Adrenal gland (tissue), 19 donors: Measurements from ENCODE around the gene PRKAR1A. TPM values are rescaled to one million over a fixed set of nuclear protein-coding genes. Genes with fewer than 3 reads are reported as not detected.

Experiments
- DNase-seq, 7 donors: peaks; one replicate each; pipeline ENCODE4 v3.0.0-alpha.2; 2019 to 2020
- H3K27ac ChIP-seq, 5 donors: fragments of 200-600 bp; sonication (generic) in 4 of 5; 1 replicate in 3 of 5; 2 replicates in 2 of 5; pipeline versions ENCODE4 v1.5.1 to v1.8.0; 2016 to 2020; ENCODE audit warnings: mild to moderate bottlenecking in 1 of 5
- H3K27me3 ChIP-seq: fragments of 200-600 bp; 2 replicates; pipeline ENCODE4 v1.8.0; 2021
- H3K36me3 ChIP-seq, 2 donors: fragments of 200-600 bp; replicated peaks in 1 of 2; 1 replicate in 1 of 2; 2 replicates in 1 of 2; pipeline versions ENCODE4 v1.5.1 to v1.8.0; 2018 to 2022
- H3K4me1 ChIP-seq, 2 donors: fragments of 200-600 bp; replicated peaks in 1 of 2; 1 replicate in 1 of 2; 2 replicates in 1 of 2; pipeline versions ENCODE4 v1.5.1 to v1.8.0; 2018 to 2021
- H3K4me3 ChIP-seq, 4 donors: fragments of 200-600 bp; sonication (generic) in 3 of 4; one replicate each; pipeline ENCODE4 v1.5.1; 2016 to 2018
- H3K9me3 ChIP-seq, 3 donors: fragments of 200-600 bp; sonication (generic) in 1 of 3; replicated peaks in 1 of 3; 1 replicate in 2 of 3; 2 replicates in 1 of 3; pipeline versions ENCODE4 v1.5.1 to v1.8.0; 2016 to 2021
- CTCF ChIP-seq, 6 experiments: fragments of 450-650 bp in 4 of 6; fragments of 200-600 bp in 2 of 6; sonication (generic) in 1 of 6; IDR thresholded peaks; 1 replicate in 5 of 6; 2 replicates in 1 of 6; pipeline versions ENCODE4 v1.5.1 to v1.8.0; 2016 to 2021; ENCODE audit warnings: antibody characterized with exemption in 6 of 6, mild to moderate bottlenecking in 2 of 6, moderate library complexity in 1 of 6
- POLR2A ChIP-seq, 2 donors: fragments of 450-650 bp; IDR thresholded peaks; one replicate each; pipeline ENCODE4 v1.6.1; 2017; ENCODE audit warnings: antibody characterized with exemption in 2 of 2, mild to moderate bottlenecking in 2 of 2, moderate library complexity in 1 of 2
- WGBS, 4 donors: extraction: QIAGEN DNeasy Blood & Tissue Kit in 2 of 4; methylation state at CpG; one replicate each; pipeline versions ENCODE4 v1.1.5 to v1.1.7; 2013 to 2017; 5-methylcytosine and 5-hydroxymethylcytosine counted together
- intact Hi-C, 2 donors: fragments of 100-400 bp; cut with DNase I; formaldehyde crosslinking; loops; one replicate each; pipeline versions ENCODE4 v1.14.1 to v1.15.0; 2022 to 2023
- long read RNA-seq, 10 donors: library from polyadenylated mRNA in 3 of 10; unstranded in 2 of 10; stranded (forward) in 1 of 10; transcript quantifications; one replicate each; pipeline ENCODE4 v2.0.0 and lab custom pipeline, GENCODE V29; 2021 to 2026
- polyA plus RNA-seq, 3 donors: library from polyadenylated mRNA; stranded (reverse); fragments of 200-250 nt in 2 of 3; fragments of 350-450 nt in 1 of 3; fragmentation: Illumina TruSeq in 1 of 3; extraction: RNeasy Lipid Tissue Mini Kit (QIAGEN cat#74804) in 1 of 3; gene quantifications; one replicate each; pipeline ENCODE4 v1.2.3, GENCODE V29; 2013 to 2014
- total RNA-seq, 9 donors: library from RNA; depleted of rRNA in 4 of 9; stranded (reverse); fragments of >200 nt in 4 of 9; fragments of 120-200 nt in 1 of 9; fragmentation: NEBNext Ultra II Directional in 1 of 9; extraction: Animal tissue kit (Norgen Biotek cat#: 25700) in 1 of 9; gene quantifications; one replicate each; pipeline versions ENCODE4 v1.1.0 to v1.2.4, GENCODE V29; 2013 to 2023
- donor health status: healthy with polysubstance abuse.
- donor health status: Bipolar disorder and iron deficiency.
- donor health status: DM: yes; HTN: yes; CAD: no.
- donor health status: DM: no; HTN: no; CAD: no.
- donor health status: DM: no; HTN: no; CAD: no.
- donor health status: DM: yes; HTN: yes; CAD: no.

PRKAR1A gene
- total RNA-seq (100 to 1,000 TPM; 138 to 585 (median 393) TPM), polyA plus RNA-seq (100 to 1,000 TPM in 1 of 3 donors, 10 to 100 TPM in 2; 56.3 to 428 (median 84.1) TPM)
- long read RNA-seq, donor 1, full-length matches to known transcripts: 142 of 235 reads
- long read RNA-seq, donor 1, partial matches to known transcripts: 93 of 235 reads
- long read RNA-seq, donor 1, other reads (novel, unspliced or antisense): 0 of 235 reads
- long read RNA-seq, donor 2, full-length matches to known transcripts: 131 of 236 reads
- long read RNA-seq, donor 2, partial matches to known transcripts: 105 of 236 reads
- long read RNA-seq, donor 2, other reads (novel, unspliced or antisense): 0 of 236 reads
- long read RNA-seq, donor 3, full-length matches to known transcripts: 154 of 515 reads
- long read RNA-seq, donor 3, partial matches to known transcripts: 356 of 515 reads
- long read RNA-seq, donor 3, other reads (novel, unspliced or antisense): 5 of 515 reads
- long read RNA-seq, donor 4, full-length matches to known transcripts: 78 of 105 reads
- long read RNA-seq, donor 4, partial matches to known transcripts: 10 of 105 reads
- long read RNA-seq, donor 4, other reads (novel, unspliced or antisense): 17 of 105 reads
- long read RNA-seq, donor 5, full-length matches to known transcripts: 738 of 841 reads
- long read RNA-seq, donor 5, partial matches to known transcripts: 43 of 841 reads
- long read RNA-seq, donor 5, other reads (novel, unspliced or antisense): 60 of 841 reads
- long read RNA-seq, donor 6, full-length matches to known transcripts: 60 of 78 reads
- long read RNA-seq, donor 6, partial matches to known transcripts: 10 of 78 reads
- long read RNA-seq, donor 6, other reads (novel, unspliced or antisense): 8 of 78 reads
- long read RNA-seq, donor 7, full-length matches to known transcripts: 77 of 132 reads
- long read RNA-seq, donor 7, partial matches to known transcripts: 55 of 132 reads
- long read RNA-seq, donor 7, other reads (novel, unspliced or antisense): 0 of 132 reads
- long read RNA-seq, donor 8, full-length matches to known transcripts: 197 of 333 reads
- long read RNA-seq, donor 8, partial matches to known transcripts: 125 of 333 reads
- long read RNA-seq, donor 8, other reads (novel, unspliced or antisense): 11 of 333 reads
- long read RNA-seq, donor 9, full-length matches to known transcripts: 126 of 204 reads
- long read RNA-seq, donor 9, partial matches to known transcripts: 78 of 204 reads
- long read RNA-seq, donor 9, other reads (novel, unspliced or antisense): 0 of 204 reads
- long read RNA-seq, donor 10, full-length matches to known transcripts: 79 of 108 reads
- long read RNA-seq, donor 10, partial matches to known transcripts: 29 of 108 reads
- long read RNA-seq, donor 10, other reads (novel, unspliced or antisense): 0 of 108 reads

DNA sequence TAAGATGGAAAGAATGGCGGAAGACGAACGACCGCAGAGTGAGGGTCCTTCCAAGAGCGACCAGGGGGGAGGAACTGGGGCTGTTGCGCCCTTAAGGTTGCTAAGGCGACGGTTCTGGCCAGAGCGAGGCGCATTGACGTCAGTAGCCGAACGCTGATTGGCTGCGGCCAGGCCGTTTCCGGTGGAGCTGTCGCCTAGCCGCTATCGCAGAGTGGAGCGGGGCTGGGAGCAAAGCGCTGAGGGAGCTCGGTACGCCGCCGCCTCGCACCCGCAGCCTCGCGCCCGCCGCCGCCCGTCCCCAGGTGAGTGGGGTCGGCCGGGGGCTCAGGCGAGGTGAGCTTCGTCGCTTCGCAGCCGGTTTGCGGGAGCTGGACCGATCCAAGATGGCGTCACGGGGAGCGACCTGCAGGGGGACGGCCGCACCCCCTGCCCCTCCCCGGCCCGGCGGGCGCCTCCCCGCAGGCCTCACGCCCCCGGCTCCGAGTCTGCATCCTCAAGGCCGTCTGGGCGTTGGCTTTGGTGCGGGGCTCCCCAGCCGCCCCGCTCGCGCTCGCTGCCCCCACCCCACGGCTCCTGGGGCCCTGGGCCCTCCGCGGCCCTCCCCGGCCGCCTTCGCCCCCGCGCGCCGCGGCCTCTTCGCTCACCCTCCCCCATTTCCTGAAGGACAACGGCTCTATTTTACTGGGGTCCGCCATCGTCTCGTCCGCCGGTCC, at the start of gene PRKAR1A:
TSS of gene PRKAR1A (plus strand) at position 184 of the 713 bp plus-strand sequence. CDS start 2,970 bp downstream, outside the sequence.
- intact Hi-C loops: no loop called here
- Histone ChIP-seq H3K27ac (peak within 1 kb of the TSS; percentile 95 to 100 (median 99)), H3K36me3 (peaks cover 0 to 19% of the 10 kb centered on the region in 2 donors), H3K4me1 (peaks cover 26 to 64% of the 10 kb centered on the region in 2 donors), H3K4me3 (peak within 1 kb of the TSS; percentile 51 to 97 (median 86)), H3K27me3 (no peaks in the 10 kb centered on the region), H3K9me3 (no peaks in the 10 kb centered on the region)
- TF ChIP-seq POLR2A (IDR thresholded peaks at IDR 0.05): peak; percentile 88 to 92
- TF ChIP-seq CTCF (IDR thresholded peaks at IDR 0.05): peak in 2 of 6 experiments; percentile 8 to 30
- WGBS, 4 donors: 0 to 2% (median 1%) methylated on average over 24 to 81 of the region's 81 CpGs
- DNase-seq: peak; percentile 94 to 98 (median 96)

DNA sequence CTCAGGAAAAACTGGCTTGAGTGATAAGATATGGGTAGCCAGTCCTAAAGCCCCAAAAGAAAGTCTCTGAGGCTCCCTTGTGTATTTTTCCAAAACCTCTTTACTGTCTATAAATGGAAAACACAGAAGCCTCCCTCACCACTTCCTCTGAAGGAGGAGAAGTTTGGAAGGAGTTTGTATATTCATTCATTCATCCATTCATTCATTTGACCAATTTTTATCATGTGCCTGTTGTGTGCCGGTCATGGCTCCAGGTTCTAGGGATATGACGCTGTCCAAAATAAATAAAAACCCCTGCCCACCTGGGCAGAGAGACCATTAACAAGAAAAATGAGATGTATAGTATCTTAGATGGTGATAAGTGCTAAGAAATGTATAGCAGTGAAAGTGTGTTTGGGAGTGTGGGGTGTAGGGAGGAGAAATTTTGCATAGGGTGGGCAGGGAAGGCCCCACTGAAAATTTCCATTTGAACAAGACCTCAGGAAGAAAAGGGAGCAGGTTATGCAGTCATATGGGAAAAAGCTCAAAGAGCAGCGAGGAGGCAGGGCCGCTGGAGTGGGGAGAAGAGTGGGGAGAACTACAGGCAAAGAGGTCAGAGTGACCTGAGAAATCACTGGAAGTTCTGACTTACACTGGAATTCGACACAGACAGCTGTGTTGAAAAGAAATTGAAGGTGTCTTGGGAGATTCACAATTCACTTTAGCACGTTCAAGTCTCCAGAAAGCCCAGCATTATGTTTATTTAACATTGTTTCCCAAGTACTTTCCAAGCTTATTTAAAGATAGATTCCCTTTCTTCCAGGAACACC, 48.8 kb upstream of the PRKAR1A start:
- Histone ChIP-seq H3K9me3 (no peaks in the 10 kb centered on the region), H3K36me3 (no peaks in the 10 kb centered on the region), H3K4me3 (no peak overlapping the region), H3K4me1 (peaks cover 0 to 34% of the 10 kb centered on the region in 2 donors), H3K27ac (peak overlapping the region in 2 of 5 donors; percentile 35 to 54), H3K27me3 (no peaks in the 10 kb centered on the region)
- DNase-seq: no peak
- TF ChIP-seq CTCF (IDR thresholded peaks at IDR 0.05): no peak
- no peak for TF ChIP-seq POLR2A (IDR thresholded peaks at IDR 0.05)
- WGBS, 4 donors: 33 to 42% (median 35%) methylated on average over 6 of the region's 6 CpGs
- intact Hi-C loops: loop anchor here in 1 of 2 donors (5.0 to 10.0 kb wide), 3 partner anchors 201 to 301 kb away; no protein-coding TSS in a partner anchor

DNA sequence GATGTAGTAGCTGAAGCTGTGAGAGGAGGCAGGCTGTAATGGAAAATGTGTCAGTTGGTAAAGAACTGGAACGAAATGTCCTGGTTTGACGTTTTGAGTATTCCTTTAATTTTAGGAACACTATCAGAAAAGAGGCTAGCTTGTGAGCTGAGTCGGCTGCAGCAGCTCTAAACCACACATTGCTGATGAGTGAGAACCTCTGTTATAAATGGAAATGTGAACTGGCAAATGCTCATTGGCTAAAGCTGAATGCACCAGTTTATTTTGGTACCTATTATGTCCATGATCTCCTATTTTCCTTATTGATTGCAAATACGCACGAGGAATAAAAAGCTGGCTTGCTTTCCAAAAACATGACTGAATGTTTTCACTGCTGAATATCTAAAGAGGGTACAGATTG, 43.9 kb upstream of the PRKAR1A start:
- H3K9me3 ChIP-seq: no peaks in the 10 kb centered on the region
- H3K27me3 ChIP-seq: no peaks in the 10 kb centered on the region
- H3K4me3 ChIP-seq: no peak overlapping the region
- intact Hi-C loops: loop anchor here in 1 of 2 donors (10.0 kb wide), 1 partner anchor 296 kb away; no protein-coding TSS in a partner anchor
- WGBS, 4 donors: 53 to 69% (median 59%) methylated on average over 5 of the region's 5 CpGs
- H3K4me1 ChIP-seq: peaks cover 0 to 5% of the 10 kb centered on the region in 2 donors
- H3K36me3 ChIP-seq: no peaks in the 10 kb centered on the region
- TF ChIP-seq POLR2A (IDR thresholded peaks at IDR 0.05) (no peak), CTCF (IDR thresholded peaks at IDR 0.05) (no peak)
- no peak for DNase-seq
- no peak overlapping the region for H3K27ac ChIP-seq
